H9 (cell line): ENCODE data around the gene ATP8B4. TPM values are rescaled to one million over a fixed set of nuclear protein-coding genes. Genes with fewer than 3 reads are reported as not detected.

Experiments
- DNase-seq: peaks from one replicate; pipeline ENCODE4 v3.0.0-alpha.2; 2017
- H2AFZ ChIP-seq: one replicate; pipeline ENCODE4 v1.6.1; 2013; ENCODE audit warnings: mild to moderate bottlenecking, low read length, control low read depth, moderate library complexity
- H2AK5ac ChIP-seq: 2 replicates; pipeline ENCODE4 v1.6.1; 2013; ENCODE audit warnings: low read length, control low read depth, mixed read lengths; ENCODE audit not compliant: insufficient read length
- H2BK120ac ChIP-seq: one replicate; pipeline ENCODE4 v1.6.1; 2013; ENCODE audit warnings: low read depth, mild to moderate bottlenecking, low read length, control low read depth, inconsistent platforms; ENCODE audit not compliant: poor library complexity, severe bottlenecking
- H2BK12ac ChIP-seq: 2 replicates; pipeline ENCODE4 v1.6.1; 2013; ENCODE audit warnings: low read length, control low read depth, mixed read lengths, low read depth; ENCODE audit not compliant: insufficient read length
- H2BK15ac ChIP-seq: 2 replicates; pipeline ENCODE4 v1.6.1; 2013; ENCODE audit warnings: low read depth, low read length, control low read depth
- H2BK20ac ChIP-seq: one replicate; pipeline ENCODE4 v1.6.1; 2013; ENCODE audit warnings: low read depth, mild to moderate bottlenecking, low read length, control low read depth, inconsistent platforms; ENCODE audit not compliant: poor library complexity, severe bottlenecking
- H2BK5ac ChIP-seq: 2 replicates; pipeline ENCODE4 v1.6.1; 2013; ENCODE audit warnings: low read length, control low read depth, mixed read lengths; ENCODE audit not compliant: insufficient read length
- H3K14ac ChIP-seq: 2 replicates; pipeline ENCODE4 v1.6.1; 2013; ENCODE audit warnings: low read length, control low read depth; ENCODE audit not compliant: insufficient read depth
- H3K18ac ChIP-seq: 2 replicates; pipeline ENCODE4 v1.6.1; 2013; ENCODE audit warnings: low read depth, mild to moderate bottlenecking, mixed read lengths, low read length, control low read depth; ENCODE audit not compliant: insufficient read length
- H3K23ac ChIP-seq: 2 replicates; pipeline ENCODE4 v1.6.1; 2013; ENCODE audit warnings: low read length, control low read depth, mixed read lengths, low read depth; ENCODE audit not compliant: insufficient read length
- H3K23me2 ChIP-seq: 2 replicates; pipeline ENCODE4 v1.6.1; 2013; ENCODE audit warnings: low read depth, mild to moderate bottlenecking, mixed read lengths, low read length, control low read depth; ENCODE audit not compliant: insufficient read length, poor library complexity, severe bottlenecking
- H3K27ac ChIP-seq: 2 replicates; pipeline ENCODE4 v1.5.1; 2013; ENCODE audit warnings: low read length, control low read depth, mixed read lengths, low read depth; ENCODE audit not compliant: insufficient read length
- H3K27me3 ChIP-seq: 2 replicates; pipeline ENCODE4 v1.6.1; 2013; ENCODE audit warnings: low read length, control low read depth, inconsistent platforms; ENCODE audit not compliant: insufficient read depth
- H3K4ac ChIP-seq: 2 replicates; pipeline ENCODE4 v1.6.1; 2013; ENCODE audit warnings: low read depth, mild to moderate bottlenecking, control low read depth, inconsistent platforms, low read length, moderate library complexity
- H3K4me1 ChIP-seq: 2 replicates; pipeline ENCODE4 v1.6.1; 2013; ENCODE audit warnings: low read length, control low read depth, inconsistent platforms; ENCODE audit not compliant: insufficient read depth
- H3K4me2 ChIP-seq: 2 replicates; pipeline ENCODE4 v1.6.1; 2013; ENCODE audit warnings: low read length, control low read depth, mixed read lengths; ENCODE audit not compliant: insufficient read length, insufficient read depth
- H3K56ac ChIP-seq: 2 replicates; pipeline ENCODE4 v1.6.1; 2013; ENCODE audit warnings: low read depth, mild to moderate bottlenecking, mixed read lengths, low read length, control low read depth; ENCODE audit not compliant: insufficient read length
- H3K79me1 ChIP-seq: 2 replicates; pipeline ENCODE4 v1.6.1; 2013; ENCODE audit warnings: low read depth, mild to moderate bottlenecking, moderate library complexity, low read length, control low read depth, inconsistent platforms; ENCODE audit not compliant: insufficient read depth, poor library complexity, severe bottlenecking
- H3K79me2 ChIP-seq: 2 replicates; pipeline ENCODE4 v1.6.1; 2013; ENCODE audit warnings: low read length, control low read depth, inconsistent platforms; ENCODE audit not compliant: insufficient read depth
- H3K9ac ChIP-seq: 2 replicates; pipeline ENCODE4 v1.6.1; 2013; ENCODE audit warnings: low read length, control low read depth, mixed read lengths; ENCODE audit not compliant: insufficient read length; ENCODE audit errors: extremely low read depth
- H3K9me3 ChIP-seq: one replicate; pipeline ENCODE4 v1.6.1; 2013; ENCODE audit warnings: low read depth, low read length, inconsistent platforms; ENCODE audit not compliant: control insufficient read depth
- H3T11ph ChIP-seq: one replicate; pipeline ENCODE4 v1.6.1; 2013; ENCODE audit warnings: mild to moderate bottlenecking, low read length, control low read depth, inconsistent platforms
- H4K20me1 ChIP-seq: one replicate; pipeline ENCODE4 v1.6.1; 2013; ENCODE audit not compliant: control insufficient read depth, insufficient read length, insufficient read depth
- H4K5ac ChIP-seq: 2 replicates; pipeline ENCODE4 v1.6.1; 2013; ENCODE audit warnings: low read depth, mild to moderate bottlenecking, mixed read lengths, low read length, control low read depth; ENCODE audit not compliant: insufficient read length
- H4K8ac ChIP-seq: replicated peaks from 2 replicates; pipeline ENCODE4 v1.6.1; 2013; ENCODE audit warnings: low read length, control low read depth, mixed read lengths, low read depth; ENCODE audit not compliant: insufficient read length
- H4K91ac ChIP-seq: 2 replicates; pipeline ENCODE4 v1.6.1; 2013; ENCODE audit warnings: low read depth, mild to moderate bottlenecking, moderate library complexity, mixed read lengths, low read length, control low read depth; ENCODE audit not compliant: insufficient read length
- H3K27ac Mint-ChIP-seq, 3 experiments: 2 replicates in 2 of 3; 3 replicates in 1 of 3; pipeline ENCODE4 v1.8.0; 2020 to 2021; ENCODE audit warnings: mixed read lengths in 3 of 3, mild to moderate bottlenecking in 1 of 3, moderate library complexity in 1 of 3
- H3K27me3 Mint-ChIP-seq: 2 replicates; pipeline ENCODE4 v1.8.0; 2021; ENCODE audit warnings: low read depth, mild to moderate bottlenecking, moderate library complexity, mixed read lengths
- H3K36me3 Mint-ChIP-seq, 3 experiments: 2 replicates in 2 of 3; 3 replicates in 1 of 3; pipeline ENCODE4 v1.8.0; 2020 to 2021; ENCODE audit warnings: low read depth in 3 of 3, mixed read lengths in 3 of 3; ENCODE audit not compliant: insufficient read depth in 1 of 3
- H3K4me1 Mint-ChIP-seq, 2 experiments: 2 replicates each; pipeline ENCODE4 v1.8.0; 2020; ENCODE audit warnings: mixed read lengths in 2 of 2
- H3K4me3 Mint-ChIP-seq, 2 experiments: 2 replicates in 1 of 2; 3 replicates in 1 of 2; pipeline ENCODE4 v1.8.0; 2020 to 2021; ENCODE audit warnings: mild to moderate bottlenecking in 2 of 2, mixed read lengths in 2 of 2, moderate library complexity in 1 of 2
- H3K9me3 Mint-ChIP-seq, 2 experiments: 2 replicates in 1 of 2; 3 replicates in 1 of 2; pipeline ENCODE4 v1.8.0; 2020; ENCODE audit warnings: mild to moderate bottlenecking in 2 of 2, mixed read lengths in 2 of 2, moderate library complexity in 1 of 2
- WGBS: extraction: QIAGEN DNeasy Blood & Tissue Kit; methylation state at CpG from one replicate; pipeline ENCODE4 v1.1.7; 2013; ENCODE audit warnings: missing lambda C conversion rate, low lambda C conversion rate, mixed read lengths; ENCODE audit not compliant: insufficient read length; ENCODE audit errors: extremely low coverage; 5-methylcytosine and 5-hydroxymethylcytosine counted together
- total RNA-seq: library from RNA; stranded (reverse); gene quantifications from 2 replicates; pipeline ENCODE4 v1.2.1, GENCODE V29; 2021
- TF ChIP-seq, protein P1 (sequence below): fragments of 200-600 bp; sonication (generic); conservative IDR thresholded peaks from 3 replicates; pipeline ENCODE4 v1.8.0; 2021; ENCODE audit warnings: antibody characterized with exemption, mild to moderate bottlenecking

ATP8B4 gene
- total RNA-seq, 1 experiment from 2014 or later: 0.52 TPM

DNA sequence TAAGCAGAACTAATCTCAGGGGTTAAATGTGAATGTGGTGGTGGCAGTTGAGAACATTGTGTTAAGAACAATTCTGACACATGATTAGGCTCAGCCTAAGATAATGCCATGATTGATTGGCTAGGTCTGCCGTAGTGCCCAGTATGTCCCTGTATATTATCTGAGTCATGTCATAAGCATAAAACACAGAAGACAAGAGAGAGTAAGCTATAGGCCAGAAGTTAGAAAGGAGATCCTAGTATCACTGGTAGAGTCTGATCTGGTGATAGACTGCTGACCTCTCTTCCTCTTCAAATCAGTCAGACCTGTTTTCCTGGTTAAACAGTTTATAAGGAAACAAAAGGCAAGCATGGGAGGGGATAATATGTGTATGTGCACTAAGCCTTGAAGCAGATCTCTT lies 30.1 kb upstream of the ATP8B4 start:
- no peak for DNase-seq
- Histone ChIP-seq H3K9ac (no peak overlapping the region), H3K23me2 (no peaks in the 10 kb centered on the region), H3K79me2 (no peaks in the 10 kb centered on the region), H3K23ac (no peak overlapping the region), H4K20me1 (no peaks in the 10 kb centered on the region), H3K9me3 (no peaks in the 10 kb centered on the region), H3K4ac (no peak overlapping the region), H2AFZ (no peak overlapping the region), H3K14ac (no peak overlapping the region), H2BK120ac (no peak overlapping the region), H3K79me1 (no peaks in the 10 kb centered on the region), H4K5ac (no peak overlapping the region), H4K8ac (no peak overlapping the region), H3K18ac (no peak overlapping the region), H2BK15ac (no peak overlapping the region), H2BK20ac (no peak overlapping the region), H3K4me2 (no peak overlapping the region), H3K56ac (no peak overlapping the region), H3K4me1 (no peaks in the 10 kb centered on the region), H3K27me3 (no peaks in the 10 kb centered on the region), H2BK12ac (no peak overlapping the region), H2BK5ac (no peak overlapping the region), H4K91ac (no peak overlapping the region), H2AK5ac (no peak overlapping the region), H3K27ac (no peak overlapping the region), H3T11ph (no peak overlapping the region)
- WGBS: no CpG with 5 or more reads among the region's 1 CpG
- H3K4me1 Mint-ChIP-seq: peaks cover 9 to 10% of the 10 kb centered on the region in 2 experiments
- no peaks in the 10 kb centered on the region for H3K9me3 Mint-ChIP-seq
- no peak overlapping the region for H3K4me3 Mint-ChIP-seq
- TF ChIP-seq, protein P1, sequence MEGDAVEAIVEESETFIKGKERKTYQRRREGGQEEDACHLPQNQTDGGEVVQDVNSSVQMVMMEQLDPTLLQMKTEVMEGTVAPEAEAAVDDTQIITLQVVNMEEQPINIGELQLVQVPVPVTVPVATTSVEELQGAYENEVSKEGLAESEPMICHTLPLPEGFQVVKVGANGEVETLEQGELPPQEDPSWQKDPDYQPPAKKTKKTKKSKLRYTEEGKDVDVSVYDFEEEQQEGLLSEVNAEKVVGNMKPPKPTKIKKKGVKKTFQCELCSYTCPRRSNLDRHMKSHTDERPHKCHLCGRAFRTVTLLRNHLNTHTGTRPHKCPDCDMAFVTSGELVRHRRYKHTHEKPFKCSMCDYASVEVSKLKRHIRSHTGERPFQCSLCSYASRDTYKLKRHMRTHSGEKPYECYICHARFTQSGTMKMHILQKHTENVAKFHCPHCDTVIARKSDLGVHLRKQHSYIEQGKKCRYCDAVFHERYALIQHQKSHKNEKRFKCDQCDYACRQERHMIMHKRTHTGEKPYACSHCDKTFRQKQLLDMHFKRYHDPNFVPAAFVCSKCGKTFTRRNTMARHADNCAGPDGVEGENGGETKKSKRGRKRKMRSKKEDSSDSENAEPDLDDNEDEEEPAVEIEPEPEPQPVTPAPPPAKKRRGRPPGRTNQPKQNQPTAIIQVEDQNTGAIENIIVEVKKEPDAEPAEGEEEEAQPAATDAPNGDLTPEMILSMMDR: no peak
- H3K36me3 Mint-ChIP-seq: no peaks in the 10 kb centered on the region
- H3K27ac Mint-ChIP-seq: no peak overlapping the region
- H3K27me3 Mint-ChIP-seq: no peaks in the 10 kb centered on the region
